OCI-LY3 (cell line): ENCODE data around the gene KDSR.

ENCODE experiments used
- CTCF ChIP-seq: fragments of 200-600, 300-600 bp; sonication (generic); IDR thresholded peaks from 2 replicates; pipeline ENCODE4 v1.5.1; 2014; ENCODE audit warnings: antibody characterized with exemption, low read length, low read depth
- EZH2phosphoT487 ChIP-seq: fragments of 200-600 bp; shearing (Covaris generic); IDR thresholded peaks from 2 replicates; pipeline ENCODE4 v1.6.1; 2018; ENCODE audit warnings: antibody characterized with exemption, mixed run types, low read depth

- TF ChIP-seq CTCF: no peak
- TF ChIP-seq EZH2phosphoT487: no peak
These were observed 27.9 kb upstream of the KDSR start for GRCh38 chr18:63394954-63395353.
